BLaER1 (cell line): ENCODE results near the gene KCNJ6.
A peak's percentile ranks its signal among the peaks of the same experiment; 100 is the strongest.

Experiments
- H3K27ac ChIP-seq: shearing (Covaris generic); formaldehyde crosslinking; 2 replicates; pipeline ENCODE4 v1.8.1; 2022
- H3K27me3 ChIP-seq: shearing (Covaris generic); formaldehyde crosslinking; 2 replicates; pipeline ENCODE4 v1.8.1; 2022
- H3K36me3 ChIP-seq: shearing (Covaris generic); formaldehyde crosslinking; 2 replicates; pipeline ENCODE4 v1.8.1; 2022
- H3K4me1 ChIP-seq: shearing (Covaris generic); formaldehyde crosslinking; 2 replicates; pipeline ENCODE4 v1.8.1; 2022
- H3K4me2 ChIP-seq: shearing (Covaris generic); formaldehyde crosslinking; 2 replicates; pipeline ENCODE4 v1.8.1; 2022
- H3K4me3 ChIP-seq: shearing (Covaris generic); formaldehyde crosslinking; 2 replicates; pipeline ENCODE4 v1.8.1; 2022
- H3K9ac ChIP-seq: shearing (Covaris generic); formaldehyde crosslinking; 2 replicates; pipeline ENCODE4 v1.8.1; 2022
- H3K9me3 ChIP-seq: shearing (Covaris generic); formaldehyde crosslinking; 2 replicates; pipeline ENCODE4 v1.8.1; 2022
- H4K20me1 ChIP-seq: shearing (Covaris generic); formaldehyde crosslinking; 2 replicates; pipeline ENCODE4 v1.8.1; 2022
- Cebpa-rat ChIP-seq: shearing (Covaris generic); IDR thresholded peaks from 2 replicates; pipeline ENCODE4 v1.8.1; 2022

Gene KCNJ6, protein sequence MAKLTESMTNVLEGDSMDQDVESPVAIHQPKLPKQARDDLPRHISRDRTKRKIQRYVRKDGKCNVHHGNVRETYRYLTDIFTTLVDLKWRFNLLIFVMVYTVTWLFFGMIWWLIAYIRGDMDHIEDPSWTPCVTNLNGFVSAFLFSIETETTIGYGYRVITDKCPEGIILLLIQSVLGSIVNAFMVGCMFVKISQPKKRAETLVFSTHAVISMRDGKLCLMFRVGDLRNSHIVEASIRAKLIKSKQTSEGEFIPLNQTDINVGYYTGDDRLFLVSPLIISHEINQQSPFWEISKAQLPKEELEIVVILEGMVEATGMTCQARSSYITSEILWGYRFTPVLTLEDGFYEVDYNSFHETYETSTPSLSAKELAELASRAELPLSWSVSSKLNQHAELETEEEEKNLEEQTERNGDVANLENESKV

DNA sequence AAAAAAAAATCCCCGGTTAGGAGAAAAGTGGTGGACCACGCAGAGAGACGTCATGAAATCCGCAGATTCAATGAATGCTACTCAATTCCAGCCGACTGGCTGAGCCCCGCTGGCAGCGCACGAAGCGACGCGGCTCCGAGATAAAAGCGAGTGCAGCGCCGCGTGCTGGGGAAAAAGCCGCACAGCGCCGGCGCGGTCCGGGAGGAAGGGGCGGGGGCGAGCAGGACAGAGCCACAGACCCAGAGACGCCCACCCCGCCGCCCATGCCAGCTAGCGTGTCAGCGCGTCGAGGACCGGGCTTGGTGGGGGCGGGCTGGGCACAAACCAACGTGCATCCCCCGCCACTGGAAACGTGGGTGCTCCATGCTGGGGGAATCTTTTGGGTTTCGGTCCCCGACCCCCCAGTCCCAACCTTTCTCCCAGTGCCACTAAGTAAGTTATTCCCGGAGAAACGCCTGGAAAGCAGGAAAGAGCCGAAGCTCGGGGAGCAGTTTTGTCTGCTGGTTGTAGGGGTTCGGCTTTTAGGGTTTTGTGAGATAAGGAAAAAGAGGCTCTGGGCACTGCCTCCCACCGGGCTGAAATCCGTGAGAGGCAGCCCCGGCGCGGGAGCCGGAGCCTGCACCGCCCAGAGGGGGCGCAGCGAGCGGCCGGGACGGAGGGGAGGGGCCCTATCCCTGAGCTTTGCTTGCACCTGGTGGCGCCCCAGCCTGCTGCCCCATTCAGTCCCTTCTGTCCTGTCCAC, at the start of gene KCNJ6:
KCNJ6 (minus strand) TSS at position 148 of the 742 bp plus-strand sequence. CDS start 75,775 bp downstream, outside the sequence.
- H3K9ac ChIP-seq: no peak within 1 kb of the TSS
- peak within 1 kb of the TSS; percentile 18; the same call in 1 of the 2 replicates for H3K4me3 ChIP-seq
- TF ChIP-seq Cebpa-rat: no peak
- H4K20me1 ChIP-seq: no peaks in the 10 kb centered on the region
- H3K4me2 ChIP-seq: peak within 1 kb of the TSS; percentile 26; the same call in 1 of the 2 replicates
- H3K27ac ChIP-seq: no peak within 1 kb of the TSS
- H3K9me3 ChIP-seq: peaks cover 14% of the 10 kb centered on the region
- H3K27me3 ChIP-seq: peaks cover 53% of the 10 kb centered on the region
- 0 out of 2 replicates have a peak, but pooled peaks cover 8% of the 10 kb centered on the region for H3K4me1 ChIP-seq
- no peaks in the 10 kb centered on the region for H3K36me3 ChIP-seq

DNA sequence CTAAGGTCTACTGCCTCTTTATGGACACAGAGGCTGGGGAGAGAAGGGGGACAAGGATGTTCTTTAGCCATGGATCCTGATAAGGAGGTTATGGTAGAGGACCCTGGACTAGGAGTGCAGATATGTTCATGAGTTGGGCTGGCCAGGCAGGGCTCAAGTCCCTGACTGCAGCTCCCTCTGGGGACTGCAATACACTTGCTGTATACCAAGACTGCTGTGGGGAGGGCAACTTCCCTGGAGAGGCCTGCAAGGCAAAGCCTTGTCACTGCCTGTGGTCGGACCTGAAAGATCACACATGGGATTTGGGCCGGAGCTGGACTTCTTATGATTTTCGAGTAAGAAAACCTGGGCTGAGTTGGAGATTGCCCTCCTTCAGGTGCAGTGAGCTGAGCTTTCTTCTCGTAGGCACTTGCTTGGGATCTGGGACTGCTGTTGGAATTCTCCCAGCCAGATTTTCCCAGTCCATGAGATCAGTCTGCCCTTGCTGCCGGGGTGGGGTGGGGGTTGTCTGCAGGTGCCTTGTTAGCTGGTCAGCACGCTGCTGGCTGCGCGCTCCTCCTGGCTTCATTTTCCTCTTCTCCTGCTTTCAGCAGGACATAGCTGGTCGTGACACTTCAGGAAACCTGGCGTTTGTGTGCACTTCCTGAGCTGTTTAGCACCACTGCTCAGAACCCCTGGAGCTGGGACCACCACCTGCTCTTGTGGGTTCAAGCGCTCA, 49.0 kb upstream of the KCNJ6 start:
- H3K36me3 ChIP-seq: no peaks in the 10 kb centered on the region
- H3K4me1 ChIP-seq: peaks cover 11% of the 10 kb centered on the region
- no peak overlapping the region for H3K9ac ChIP-seq
- no peak for TF ChIP-seq Cebpa-rat
- no peaks in the 10 kb centered on the region for H3K27me3 ChIP-seq
- H3K4me2 ChIP-seq: no peak overlapping the region
- H3K4me3 ChIP-seq: no peak overlapping the region
- H3K27ac ChIP-seq: no peak overlapping the region
- no peaks in the 10 kb centered on the region for H4K20me1 ChIP-seq
- no peaks in the 10 kb centered on the region for H3K9me3 ChIP-seq

DNA sequence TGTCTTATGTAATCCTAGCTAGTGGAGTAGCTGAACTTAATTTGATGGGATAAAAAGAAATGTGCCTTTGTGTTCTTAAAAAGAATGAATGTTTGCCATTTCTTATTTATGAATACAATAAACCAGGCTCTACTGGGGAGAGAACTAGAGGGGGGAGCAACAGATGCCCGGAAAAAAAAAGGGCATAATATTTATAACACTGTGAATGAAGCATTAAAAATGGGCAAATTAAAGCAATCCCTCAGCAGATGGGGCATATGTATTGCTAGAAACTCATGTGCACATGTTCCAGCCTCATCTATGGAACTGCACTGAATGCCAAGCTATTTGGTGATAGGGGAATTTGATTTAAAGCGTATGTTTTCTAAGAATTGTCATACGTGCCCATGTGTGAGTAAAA, 42.3 kb upstream of the KCNJ6 start:
- H4K20me1 ChIP-seq: no peaks in the 10 kb centered on the region
- H3K4me3 ChIP-seq: no peak overlapping the region
- H3K36me3 ChIP-seq: no peaks in the 10 kb centered on the region
- H3K9me3 ChIP-seq: no peaks in the 10 kb centered on the region
- H3K4me1 ChIP-seq: no peaks in the 10 kb centered on the region
- H3K27me3 ChIP-seq: no peaks in the 10 kb centered on the region
- no peak overlapping the region for H3K9ac ChIP-seq
- H3K4me2 ChIP-seq: no peak overlapping the region
- no peak overlapping the region for H3K27ac ChIP-seq
- TF ChIP-seq Cebpa-rat: no peak

DNA sequence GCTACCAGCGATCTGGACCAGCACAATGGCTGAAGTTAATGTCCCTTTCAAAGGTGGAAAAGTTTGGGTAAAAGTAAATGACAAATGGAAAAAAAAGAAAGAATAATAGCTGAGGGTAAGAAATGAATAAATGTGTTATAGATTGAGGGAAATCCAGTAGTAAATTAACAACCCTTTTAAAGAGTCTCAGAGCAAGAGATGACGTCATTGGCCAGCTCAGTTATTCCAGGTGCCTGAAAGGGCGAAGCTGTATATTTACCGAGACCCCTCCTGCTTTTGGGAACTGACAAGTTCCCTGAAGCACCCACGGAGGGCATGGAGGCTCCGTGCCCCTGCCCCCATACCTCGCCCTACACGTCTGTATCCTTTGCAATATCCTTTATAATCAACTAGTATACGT, 40.5 kb upstream of the KCNJ6 start:
- no peaks in the 10 kb centered on the region for H3K27me3 ChIP-seq
- no peak overlapping the region for H3K9ac ChIP-seq
- H3K4me3 ChIP-seq: no peak overlapping the region
- no peak for TF ChIP-seq Cebpa-rat
- H3K27ac ChIP-seq: no peak overlapping the region
- no peaks in the 10 kb centered on the region for H4K20me1 ChIP-seq
- no peaks in the 10 kb centered on the region for H3K4me1 ChIP-seq
- no peaks in the 10 kb centered on the region for H3K36me3 ChIP-seq
- H3K4me2 ChIP-seq: no peak overlapping the region
- no peaks in the 10 kb centered on the region for H3K9me3 ChIP-seq

DNA sequence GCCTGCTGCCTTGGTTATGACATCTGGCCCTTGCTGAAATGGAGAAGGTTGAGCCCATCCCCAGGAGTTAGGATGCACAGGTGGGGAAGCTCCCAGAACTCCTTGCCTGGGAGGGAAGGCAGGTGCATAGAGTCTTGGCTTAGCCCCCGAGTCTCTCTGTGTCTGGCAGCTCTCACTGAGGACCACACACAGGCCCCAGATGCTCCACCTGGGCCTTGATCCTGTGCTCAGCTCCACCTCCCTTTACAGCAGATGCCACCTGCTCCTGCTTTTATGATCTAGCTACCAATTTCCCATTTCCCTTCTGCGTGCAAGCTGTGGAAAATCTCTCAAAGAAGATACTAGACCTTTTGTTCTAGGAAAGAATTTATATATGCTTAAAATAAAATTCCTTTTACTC, 28.8 kb upstream of the KCNJ6 start:
- Histone ChIP-seq H3K27ac (no peak overlapping the region), H4K20me1 (no peaks in the 10 kb centered on the region), H3K4me1 (no peaks in the 10 kb centered on the region), H3K36me3 (no peaks in the 10 kb centered on the region), H3K4me3 (no peak overlapping the region), H3K9ac (no peak overlapping the region), H3K9me3 (no peaks in the 10 kb centered on the region), H3K4me2 (no peak overlapping the region), H3K27me3 (no peaks in the 10 kb centered on the region)
- no peak for TF ChIP-seq Cebpa-rat

DNA sequence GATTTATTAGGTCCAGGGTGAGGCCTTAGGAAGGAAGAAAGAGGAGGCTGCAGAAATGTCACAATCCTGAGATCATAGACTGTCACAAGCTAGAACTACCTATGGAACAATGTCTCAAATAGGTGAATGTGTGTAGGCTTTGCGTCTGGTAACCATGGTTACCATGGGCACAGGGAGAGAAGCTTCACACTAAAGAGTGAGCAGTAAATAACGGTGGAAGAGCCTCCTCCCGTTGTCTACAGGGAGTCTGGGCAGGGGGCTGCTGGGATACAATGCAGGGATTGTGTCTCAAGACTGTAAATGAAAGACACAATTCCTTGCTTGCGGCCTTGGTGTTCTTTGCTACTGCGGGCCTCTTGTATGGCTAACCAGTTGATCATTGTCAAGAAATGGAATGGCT, 28.2 kb upstream of the KCNJ6 start:
- H3K9me3 ChIP-seq: peaks cover 5% of the 10 kb centered on the region; the same call in 1 of the 2 replicates
- no peaks in the 10 kb centered on the region for H4K20me1 ChIP-seq
- no peak overlapping the region for H3K27ac ChIP-seq
- H3K4me3 ChIP-seq: no peak overlapping the region
- H3K9ac ChIP-seq: no peak overlapping the region
- H3K27me3 ChIP-seq: no peaks in the 10 kb centered on the region
- no peaks in the 10 kb centered on the region for H3K36me3 ChIP-seq
- no peak overlapping the region for H3K4me2 ChIP-seq
- H3K4me1 ChIP-seq: no peaks in the 10 kb centered on the region
- TF ChIP-seq Cebpa-rat: no peak

DNA sequence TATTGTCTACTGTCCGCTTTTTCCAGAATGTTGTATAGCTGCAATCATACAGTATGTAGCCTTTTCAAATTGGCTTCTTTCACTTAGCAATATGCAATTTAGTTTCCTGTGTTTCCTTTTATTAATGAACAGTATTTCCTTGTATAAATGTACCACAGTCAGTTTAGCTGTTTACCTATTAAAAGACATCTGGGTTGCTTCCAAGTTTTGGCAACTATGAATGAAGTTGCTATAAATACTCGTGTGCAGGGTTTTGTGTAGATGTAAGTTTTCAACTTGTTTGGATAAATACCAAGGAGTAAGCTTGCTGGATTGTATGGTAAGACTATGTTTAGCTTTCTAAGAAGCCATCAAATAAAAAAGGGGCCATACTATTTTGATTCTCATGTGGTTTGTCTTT, 24.4 kb upstream of the KCNJ6 start:
- Histone ChIP-seq H3K4me1 (no peaks in the 10 kb centered on the region), H3K4me2 (no peak overlapping the region), H3K27ac (no peak overlapping the region), H3K9ac (no peak overlapping the region), H3K9me3 (peaks cover 14% of the 10 kb centered on the region; the same call in 1 of the 2 replicates), H3K4me3 (no peak overlapping the region), H3K36me3 (no peaks in the 10 kb centered on the region), H3K27me3 (no peaks in the 10 kb centered on the region), H4K20me1 (no peaks in the 10 kb centered on the region)
- TF ChIP-seq Cebpa-rat: no peak

DNA sequence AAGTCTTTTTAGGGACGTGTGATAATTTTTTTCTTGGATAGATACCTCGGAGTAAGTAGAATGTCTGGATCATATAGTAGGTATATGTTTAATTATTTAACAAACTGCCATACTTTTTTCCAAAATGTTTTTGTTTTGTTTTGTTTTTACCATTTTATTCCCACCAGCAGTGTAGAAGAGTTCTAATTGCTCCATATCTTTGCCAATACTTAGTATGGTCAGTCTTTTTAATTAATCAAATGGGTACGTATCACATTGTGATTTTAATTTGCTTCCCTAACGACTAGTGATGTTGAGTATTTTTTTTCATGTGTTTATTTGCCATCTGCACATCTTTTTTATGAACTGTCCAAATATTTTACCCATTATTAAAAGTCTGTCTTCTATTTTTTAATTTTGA, 23.6 kb upstream of the KCNJ6 start:
- no peaks in the 10 kb centered on the region for H3K36me3 ChIP-seq
- H4K20me1 ChIP-seq: no peaks in the 10 kb centered on the region
- no peak for TF ChIP-seq Cebpa-rat
- H3K4me1 ChIP-seq: no peaks in the 10 kb centered on the region
- H3K9me3 ChIP-seq: peaks cover 14% of the 10 kb centered on the region; the same call in 1 of the 2 replicates
- H3K27ac ChIP-seq: no peak overlapping the region
- H3K27me3 ChIP-seq: no peaks in the 10 kb centered on the region
- H3K4me3 ChIP-seq: no peak overlapping the region
- no peak overlapping the region for H3K4me2 ChIP-seq
- H3K9ac ChIP-seq: no peak overlapping the region

DNA sequence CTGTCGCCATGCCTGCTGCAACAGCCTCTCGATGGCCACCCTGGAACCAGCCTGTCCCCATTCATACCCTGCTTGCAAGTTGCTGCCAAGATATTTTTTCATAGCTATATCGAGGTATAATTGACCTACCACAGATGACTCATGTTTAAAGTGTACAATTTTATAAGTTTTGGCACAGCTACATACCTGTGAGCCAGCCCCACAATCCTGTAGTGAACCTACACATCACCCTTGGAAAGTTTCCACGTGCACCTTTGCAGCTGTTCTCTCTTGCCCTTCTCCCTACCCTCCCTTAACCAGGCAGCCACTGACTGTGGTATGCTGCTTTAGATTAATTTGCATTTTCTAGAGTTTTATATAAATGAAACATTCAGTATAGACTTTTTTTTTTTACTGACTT, 23.0 kb upstream of the KCNJ6 start:
- no peak for TF ChIP-seq Cebpa-rat
- Histone ChIP-seq H3K27me3 (no peaks in the 10 kb centered on the region), H3K4me1 (no peaks in the 10 kb centered on the region), H3K27ac (no peak overlapping the region), H4K20me1 (no peaks in the 10 kb centered on the region), H3K4me3 (no peak overlapping the region), H3K9ac (no peak overlapping the region), H3K36me3 (no peaks in the 10 kb centered on the region), H3K9me3 (peaks cover 14% of the 10 kb centered on the region; the same call in 1 of the 2 replicates), H3K4me2 (no peak overlapping the region)
